ENCODE results near the gene RASD2.

Gene RASD2

GRCh38 chr22:35496768-35497312 is 43.8 kb upstream of the RASD2 start:
- H3K27ac ChIP-seq (ENCODE audit: low read length), result no peak overlapping the region
- no peak overlapping the region for H3K4me3 ChIP-seq (ENCODE audit: low read length)
- H3K4me1 ChIP-seq (ENCODE audit: low read length), result no peaks in the 10 kb centered on the region
- TF ChIP-seq EZH2phosphoT487 (IDR thresholded peaks at IDR 0.05; ENCODE audit: low read depth) (no peak), CTCF (IDR thresholded peaks at IDR 0.05; ENCODE audit: low read depth, low read length) (no peak)
- no peaks in the 10 kb centered on the region for H3K9me3 ChIP-seq (ENCODE audit: insufficient read depth, low read length)
- no peak overlapping the region for H3K4me2 ChIP-seq (ENCODE audit: low read length)
- no peaks in the 10 kb centered on the region for H4K20me1 ChIP-seq (ENCODE audit: insufficient read depth, low read length)
- no peak overlapping the region for H3K9ac ChIP-seq (ENCODE audit: low read length)
- H3K27me3 ChIP-seq (ENCODE audit: low read depth, low read length), result peaks cover 44% of the 10 kb centered on the region
- H3K79me2 ChIP-seq (ENCODE audit: low read length), result no peaks in the 10 kb centered on the region
- no peak overlapping the region for H2AFZ ChIP-seq (ENCODE audit: low read depth, low read length)
- H3K36me3 ChIP-seq (replicated peaks; ENCODE audit: low read depth, low read length), result no peaks in the 10 kb centered on the region

- Histone ChIP-seq H3K4me3 (ENCODE audit: low read length) (no peak overlapping the region), H3K27me3 (ENCODE audit: low read depth, low read length) (peaks cover 51% of the 10 kb centered on the region), H3K79me2 (ENCODE audit: low read length) (no peaks in the 10 kb centered on the region), H3K9ac (ENCODE audit: low read length) (no peak overlapping the region), H3K36me3 (replicated peaks; ENCODE audit: low read depth, low read length) (no peaks in the 10 kb centered on the region), H4K20me1 (ENCODE audit: insufficient read depth, low read length) (no peaks in the 10 kb centered on the region), H3K27ac (ENCODE audit: low read length) (no peak overlapping the region), H3K4me2 (ENCODE audit: low read length) (no peak overlapping the region), H3K4me1 (ENCODE audit: low read length) (no peaks in the 10 kb centered on the region), H2AFZ (ENCODE audit: low read depth, low read length) (no peak overlapping the region), H3K9me3 (ENCODE audit: insufficient read depth, low read length) (no peaks in the 10 kb centered on the region)
- TF ChIP-seq EZH2phosphoT487 (IDR thresholded peaks at IDR 0.05; ENCODE audit: low read depth) (no peak), CTCF (IDR thresholded peaks at IDR 0.05; ENCODE audit: low read depth, low read length) (no peak)
Observed at GRCh38 chr22:35498026-35498800, 42.4 kb upstream of the RASD2 start.

- TF ChIP-seq CTCF (IDR thresholded peaks at IDR 0.05; ENCODE audit: low read depth, low read length) (no peak), EZH2phosphoT487 (IDR thresholded peaks at IDR 0.05; ENCODE audit: low read depth) (no peak)
- no peak overlapping the region for H3K9ac ChIP-seq (ENCODE audit: low read length)
- H2AFZ ChIP-seq (ENCODE audit: low read depth, low read length), result no peak overlapping the region
- no peaks in the 10 kb centered on the region for H3K36me3 ChIP-seq (replicated peaks; ENCODE audit: low read depth, low read length)
- no peak overlapping the region for H3K4me3 ChIP-seq (ENCODE audit: low read length)
- H3K79me2 ChIP-seq (ENCODE audit: low read length), result no peaks in the 10 kb centered on the region
- peaks cover 9% of the 10 kb centered on the region for H3K4me1 ChIP-seq (ENCODE audit: low read length)
- H3K4me2 ChIP-seq (ENCODE audit: low read length), result no peak overlapping the region
- H4K20me1 ChIP-seq (ENCODE audit: insufficient read depth, low read length), result no peaks in the 10 kb centered on the region
- peaks cover 65% of the 10 kb centered on the region for H3K27me3 ChIP-seq (ENCODE audit: low read depth, low read length)
- H3K9me3 ChIP-seq (ENCODE audit: insufficient read depth, low read length), result no peaks in the 10 kb centered on the region
- H3K27ac ChIP-seq (ENCODE audit: low read length), result no peak overlapping the region
Observed at GRCh38 chr22:35502836-35503235, 37.8 kb upstream of the RASD2 start.

GRCh38 chr22:35505399-35506258 is 35.0 kb upstream of the RASD2 start:
- peaks cover 9% of the 10 kb centered on the region for H3K4me1 ChIP-seq (ENCODE audit: low read length)
- H3K4me2 ChIP-seq (ENCODE audit: low read length), result no peak overlapping the region
- H3K4me3 ChIP-seq (ENCODE audit: low read length), result no peak overlapping the region
- H3K9me3 ChIP-seq (ENCODE audit: insufficient read depth, low read length), result no peaks in the 10 kb centered on the region
- H3K27ac ChIP-seq (ENCODE audit: low read length), result no peak overlapping the region
- H4K20me1 ChIP-seq (ENCODE audit: insufficient read depth, low read length), result no peaks in the 10 kb centered on the region
- H3K27me3 ChIP-seq (ENCODE audit: low read depth, low read length), result peaks cover 68% of the 10 kb centered on the region
- no peaks in the 10 kb centered on the region for H3K36me3 ChIP-seq (replicated peaks; ENCODE audit: low read depth, low read length)
- TF ChIP-seq CTCF (IDR thresholded peaks at IDR 0.05; ENCODE audit: low read depth, low read length) (no peak), EZH2phosphoT487 (IDR thresholded peaks at IDR 0.05; ENCODE audit: low read depth) (no peak)
- no peaks in the 10 kb centered on the region for H3K79me2 ChIP-seq (ENCODE audit: low read length)
- no peak overlapping the region for H2AFZ ChIP-seq (ENCODE audit: low read depth, low read length)
- no peak overlapping the region for H3K9ac ChIP-seq (ENCODE audit: low read length)

Measured in OCI-LY3 (cell line).